HEK293T (cell line): ENCODE results near the gene PFAS.

Experiments
- CTCF ChIA-PET: fragments of 350-600 bp; formaldehyde crosslinking; extraction: SDS; loops from one replicate; lab custom pipeline; 2021; ENCODE audit warnings: antibody characterized with exemption, inconsistent platforms; lab: Yijun Ruan, JAX
- POLR2A ChIA-PET: fragments of 350-600 bp; formaldehyde crosslinking; extraction: SDS; loops from one replicate; lab custom pipeline; 2020; ENCODE audit warnings: antibody characterized with exemption, inconsistent platforms; lab: Yijun Ruan, JAX
- DNase-seq: peaks from one replicate; pipeline ENCODE4 v3.0.0; 2012; ENCODE audit warnings: mixed read lengths; ENCODE audit errors: extremely low spot score
- ARNT ChIP-seq: fragments of 450-650 bp; IDR thresholded peaks from 2 replicates; pipeline ENCODE4 v1.6.1; 2017; ENCODE audit warnings: mild to moderate bottlenecking
- BHLHE40 ChIP-seq: fragments of 450-650 bp; IDR thresholded peaks from 2 replicates; pipeline ENCODE4 v1.6.1; 2016; ENCODE audit warnings: mild to moderate bottlenecking, moderate library complexity, borderline replicate concordance
- CTBP1 ChIP-seq: fragments of 450-650 bp; IDR thresholded peaks from 2 replicates; pipeline ENCODE4 v1.6.1; 2016; ENCODE audit warnings: borderline replicate concordance
- ELF4 ChIP-seq: fragments of 450-650 bp; IDR thresholded peaks from 2 replicates; pipeline ENCODE4 v1.6.1; 2017; ENCODE audit warnings: antibody characterized with exemption
- FOXA1 ChIP-seq: fragments of 450-650 bp; IDR thresholded peaks from 2 replicates; pipeline ENCODE4 v1.6.1; 2016; ENCODE audit warnings: mild to moderate bottlenecking
- FOXK2 ChIP-seq: fragments of 450-650 bp; IDR thresholded peaks from 2 replicates; pipeline ENCODE4 v1.6.1; 2016; ENCODE audit warnings: mild to moderate bottlenecking
- FOXM1 ChIP-seq: fragments of 450-650 bp; IDR thresholded peaks from 2 replicates; pipeline ENCODE4 v1.6.1; 2017; ENCODE audit warnings: mild to moderate bottlenecking, borderline replicate concordance
- HDGF ChIP-seq: fragments of 450-650 bp; IDR thresholded peaks from 2 replicates; pipeline ENCODE4 v1.6.1; 2017; ENCODE audit warnings: antibody characterized with exemption, borderline replicate concordance
- L3MBTL2 ChIP-seq: fragments of 450-650 bp; conservative IDR thresholded peaks from 2 replicates; pipeline ENCODE4 v1.6.1; 2016; ENCODE audit warnings: mild to moderate bottlenecking
- LEF1 ChIP-seq: fragments of 450-650 bp; IDR thresholded peaks from 2 replicates; pipeline ENCODE4 v1.6.1; 2017; ENCODE audit warnings: mild to moderate bottlenecking, borderline replicate concordance
- NFRKB ChIP-seq: fragments of 450-650 bp; IDR thresholded peaks from 2 replicates; pipeline ENCODE4 v1.6.1; 2016; ENCODE audit warnings: mild to moderate bottlenecking, moderate library complexity
- SP1 ChIP-seq: fragments of 450-650 bp; IDR thresholded peaks from 2 replicates; pipeline ENCODE4 v1.6.1; 2017
- SUZ12 ChIP-seq: fragments of 450-650 bp; IDR thresholded peaks from 2 replicates; pipeline ENCODE4 v1.6.1; 2016; ENCODE audit warnings: mild to moderate bottlenecking
- TARDBP ChIP-seq: fragments of 450-650 bp; IDR thresholded peaks from 2 replicates; pipeline ENCODE4 v1.6.1; 2016
- ZNF384 ChIP-seq: fragments of 450-650 bp; IDR thresholded peaks from 2 replicates; pipeline ENCODE4 v1.6.1; 2016
- TF ChIP-seq, protein P1 (sequence below): fragments of 450-650 bp; IDR thresholded peaks from 2 replicates; pipeline ENCODE4 v1.6.1; 2016

PFAS gene

DNA sequence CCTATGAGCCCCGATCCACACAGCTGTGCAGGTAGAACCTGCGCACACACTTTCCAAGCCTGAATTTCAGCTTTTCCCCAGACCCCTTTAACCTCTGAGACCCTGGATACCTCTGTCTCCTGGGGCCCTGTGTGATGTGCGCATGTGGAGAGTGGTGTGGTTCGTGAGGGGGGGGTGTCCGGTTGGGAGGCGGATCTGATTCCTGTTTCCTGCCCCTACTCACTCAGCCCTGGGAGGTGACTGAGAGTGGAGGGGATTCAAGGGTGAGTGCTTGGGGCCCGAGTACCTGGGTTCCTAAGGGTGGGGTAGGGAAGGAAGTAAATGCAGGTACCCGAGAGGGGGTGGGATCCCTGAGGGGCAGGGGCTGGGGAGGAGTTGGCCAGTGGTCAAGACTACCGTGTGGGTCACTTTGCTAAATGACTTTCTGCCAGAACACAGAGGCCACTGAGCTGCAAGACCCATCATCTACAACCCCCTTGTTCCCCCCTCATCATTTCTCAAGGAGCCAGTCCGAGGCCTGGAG, 61.6 kb downstream of the PFAS start:
- ChIA-PET POLR2A (no interaction called here), CTCF (no interaction called here)
- TF ChIP-seq ARNT: no peak
- TF ChIP-seq FOXM1: no peak
- TF ChIP-seq SUZ12: no peak
- no peak for TF ChIP-seq HDGF
- TF ChIP-seq SP1: no peak
- TF ChIP-seq ZNF384: no peak
- no peak for TF ChIP-seq CTBP1
- DNase-seq: no peak

DNA sequence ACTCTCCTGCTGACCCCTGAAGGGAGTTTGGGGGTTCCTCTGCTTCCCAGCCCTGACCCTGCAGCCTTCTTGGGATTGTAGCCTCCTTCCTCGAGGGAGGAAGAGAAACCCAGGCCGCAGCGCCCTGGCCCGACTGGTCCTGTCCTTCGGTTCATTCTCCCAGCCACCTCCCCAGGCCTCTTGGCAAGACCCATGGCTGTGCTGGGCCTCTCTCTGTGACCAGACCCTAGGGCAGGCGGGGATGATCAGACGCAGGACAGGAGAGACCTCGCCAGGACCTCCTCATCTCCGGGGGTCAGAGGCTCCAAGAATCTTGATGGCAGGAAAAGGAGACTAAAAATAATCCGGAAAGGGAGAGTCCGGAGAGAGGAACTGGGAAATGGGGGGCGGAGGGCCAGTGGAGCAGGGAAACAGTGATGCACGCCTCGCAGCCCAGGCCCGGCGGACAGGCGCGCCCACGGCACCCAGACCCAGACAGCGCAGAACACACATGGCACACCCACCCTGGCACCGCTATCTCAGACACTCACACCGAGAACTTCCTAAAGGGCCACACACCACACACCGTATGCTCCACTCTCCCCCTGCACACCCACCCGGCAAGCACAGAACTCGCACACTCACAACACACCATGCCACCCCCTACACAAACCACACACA, 62.2 kb downstream of the PFAS start:
- TF ChIP-seq ZNF384 (no peak), FOXK2 (no peak), L3MBTL2 (no peak), ARNT (no peak), ELF4 (no peak), SP1 (no peak), FOXM1 (no peak), SUZ12 (no peak), HDGF (no peak), LEF1 (no peak), BHLHE40 (no peak), TARDBP (no peak), NFRKB (no peak)
- TF ChIP-seq, protein P1, sequence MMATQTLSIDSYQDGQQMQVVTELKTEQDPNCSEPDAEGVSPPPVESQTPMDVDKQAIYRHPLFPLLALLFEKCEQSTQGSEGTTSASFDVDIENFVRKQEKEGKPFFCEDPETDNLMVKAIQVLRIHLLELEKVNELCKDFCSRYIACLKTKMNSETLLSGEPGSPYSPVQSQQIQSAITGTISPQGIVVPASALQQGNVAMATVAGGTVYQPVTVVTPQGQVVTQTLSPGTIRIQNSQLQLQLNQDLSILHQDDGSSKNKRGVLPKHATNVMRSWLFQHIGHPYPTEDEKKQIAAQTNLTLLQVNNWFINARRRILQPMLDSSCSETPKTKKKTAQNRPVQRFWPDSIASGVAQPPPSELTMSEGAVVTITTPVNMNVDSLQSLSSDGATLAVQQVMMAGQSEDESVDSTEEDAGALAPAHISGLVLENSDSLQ: no peak
- CTCF ChIA-PET: no interaction called here
- no peak for DNase-seq
- POLR2A ChIA-PET: no interaction called here

DNA sequence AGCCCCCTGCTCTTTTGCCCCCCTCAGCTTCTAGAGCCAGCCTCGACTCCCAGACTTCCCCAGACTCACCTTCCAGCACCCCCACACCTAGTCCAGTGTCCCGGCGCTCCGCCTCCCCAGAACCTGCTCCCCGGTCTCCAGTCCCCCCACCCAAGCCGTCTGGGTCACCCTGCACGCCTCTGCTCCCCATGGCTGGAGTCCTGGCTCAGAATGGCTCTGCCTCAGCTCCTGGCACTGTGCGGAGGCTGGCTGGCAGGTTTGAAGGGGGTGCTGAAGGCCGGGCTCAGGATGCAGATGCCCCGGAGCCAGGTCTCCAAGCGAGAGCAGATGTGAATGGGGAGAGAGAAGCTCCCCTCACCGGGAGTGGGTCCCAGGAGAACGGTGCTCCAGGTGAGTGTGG, 63.2 kb downstream of the PFAS start:
- ChIA-PET CTCF (no interaction called here), POLR2A (interaction anchor here (2.9 kb wide), 1 partner anchor 17 kb away, joined by 13 read pairs; the partner anchor contains the start of gene SLC25A35)
- TF ChIP-seq L3MBTL2: no peak
- no peak for TF ChIP-seq ELF4
- no peak for TF ChIP-seq FOXM1
- TF ChIP-seq CTBP1: no peak
- TF ChIP-seq SP1: no peak
- no peak for TF ChIP-seq NFRKB
- TF ChIP-seq SUZ12: no peak
- no peak for TF ChIP-seq TARDBP
- no peak for TF ChIP-seq HDGF
- no peak for TF ChIP-seq ZNF384
- no peak for TF ChIP-seq LEF1
- TF ChIP-seq FOXA1: no peak
- TF ChIP-seq, protein P1: no peak
- TF ChIP-seq BHLHE40: no peak
- no peak for TF ChIP-seq ARNT
- TF ChIP-seq FOXK2: no peak
- no peak for DNase-seq

DNA sequence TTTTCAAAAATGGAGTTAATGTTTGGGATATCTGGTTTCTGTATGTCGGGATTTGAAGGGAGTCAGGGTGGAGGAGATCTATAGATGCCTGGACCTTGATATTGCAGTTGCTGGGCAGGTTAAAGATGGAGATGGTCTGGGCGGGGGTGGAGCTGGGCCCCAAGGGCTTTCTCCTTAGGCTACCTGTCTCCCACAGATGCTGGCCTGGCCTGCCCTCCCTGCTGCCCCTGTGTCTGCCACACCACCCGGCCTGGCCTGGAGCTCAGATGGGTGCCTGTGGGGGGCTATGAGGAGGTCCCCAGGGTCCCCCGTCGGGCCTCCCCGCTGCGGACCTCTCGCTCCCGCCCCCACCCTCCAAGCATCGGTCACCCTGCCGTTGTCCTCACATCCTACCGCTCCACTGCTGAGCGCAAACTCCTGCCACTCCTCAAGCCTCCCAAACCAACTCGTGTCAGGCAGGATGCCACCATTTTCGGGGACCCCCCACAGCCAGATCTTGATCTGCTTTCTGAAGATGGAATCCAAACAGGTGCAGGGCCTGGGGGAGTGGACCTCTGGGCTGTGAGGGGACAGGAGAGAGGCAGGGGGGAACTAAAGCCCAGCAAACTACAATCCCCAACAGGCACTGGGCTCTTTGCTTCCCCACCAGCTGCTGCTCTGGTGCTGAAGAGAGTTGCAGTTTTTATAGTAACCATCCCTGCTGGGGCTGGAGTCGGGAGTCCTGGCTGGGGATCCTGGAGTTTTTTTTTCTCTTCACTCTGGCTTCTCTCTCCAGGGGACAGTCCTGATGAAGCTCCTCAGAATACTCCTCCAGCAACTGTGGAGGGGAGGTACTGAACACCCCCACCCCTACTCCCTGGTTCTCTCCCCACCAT, 63.9 kb downstream of the PFAS start:
- ChIA-PET POLR2A (interaction anchor here (2.9 kb wide), 1 partner anchor 18 kb away, joined by 13 read pairs; the partner anchor contains the start of gene SLC25A35), CTCF (no interaction called here)
- no peak for TF ChIP-seq ZNF384
- no peak for TF ChIP-seq L3MBTL2
- TF ChIP-seq ARNT: no peak
- TF ChIP-seq FOXK2: no peak
- TF ChIP-seq BHLHE40: no peak
- TF ChIP-seq HDGF: no peak
- no peak for TF ChIP-seq SUZ12
- TF ChIP-seq, protein P1: no peak
- no peak for TF ChIP-seq ELF4
- no peak for TF ChIP-seq LEF1
- TF ChIP-seq FOXM1: no peak
- TF ChIP-seq FOXA1: no peak
- TF ChIP-seq TARDBP: no peak
- TF ChIP-seq SP1: no peak
- TF ChIP-seq CTBP1: no peak
- TF ChIP-seq NFRKB: no peak
- DNase-seq: no peak

DNA sequence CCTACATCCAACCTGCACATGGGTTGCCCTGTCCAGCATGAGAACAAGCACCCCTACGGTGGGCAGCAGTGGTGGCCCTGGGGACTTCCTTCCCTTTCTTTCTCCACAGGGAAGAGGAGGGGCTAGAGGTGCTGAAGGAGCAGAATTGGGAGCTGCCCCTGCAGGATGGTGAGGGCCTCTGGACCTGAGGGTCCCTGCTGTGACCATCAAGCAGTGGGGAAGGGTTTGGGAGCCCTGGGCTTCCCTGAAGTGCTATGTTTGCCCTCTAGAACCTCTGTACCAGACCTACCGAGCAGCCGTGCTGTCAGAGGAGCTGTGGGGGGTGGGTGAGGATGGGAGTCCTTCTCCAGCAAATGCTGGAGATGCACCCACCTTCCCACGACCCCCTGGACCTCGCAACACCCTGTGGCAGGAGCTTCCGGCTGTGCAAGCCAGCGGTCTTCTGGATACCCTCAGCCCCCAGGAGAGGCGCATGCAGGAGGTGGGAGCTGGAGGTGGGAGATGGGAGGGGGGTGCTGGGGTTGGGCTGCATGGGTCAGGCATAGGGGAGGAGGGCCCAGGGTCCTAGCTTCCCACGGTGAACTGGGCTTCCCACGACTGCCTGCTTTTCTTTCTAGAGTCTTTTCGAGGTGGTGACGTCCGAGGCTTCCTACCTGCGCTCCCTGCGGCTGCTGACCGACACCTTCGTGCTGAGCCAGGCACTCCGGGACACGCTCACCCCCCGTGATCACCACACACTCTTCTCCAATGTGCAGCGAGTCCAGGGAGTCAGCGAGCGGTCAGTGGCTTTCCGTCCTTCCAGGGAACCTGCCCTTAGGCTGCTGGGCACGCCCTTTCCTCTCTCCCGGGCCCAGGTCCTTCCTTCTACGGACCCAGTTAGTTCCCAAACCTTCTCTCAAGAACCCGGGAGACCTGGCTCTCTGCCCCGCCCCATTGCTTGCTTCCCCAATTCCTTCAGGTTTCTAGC, 66.0 kb downstream of the PFAS start:
- ChIA-PET CTCF (no interaction called here), POLR2A (interaction anchor here (0.9 to 2.9 kb wide), 2 partner anchors 20 to 62 kb away, joined by 3 to 13 read pairs; partner anchors contain the start of gene SLC25A35)
- TF ChIP-seq CTBP1: no peak
- no peak for TF ChIP-seq ARNT
- no peak for TF ChIP-seq ELF4
- TF ChIP-seq, protein P1: no peak
- TF ChIP-seq FOXA1: no peak
- TF ChIP-seq L3MBTL2: no peak
- no peak for TF ChIP-seq HDGF
- TF ChIP-seq TARDBP: no peak
- no peak for TF ChIP-seq SP1
- TF ChIP-seq BHLHE40: no peak
- TF ChIP-seq ZNF384: no peak
- no peak for TF ChIP-seq FOXK2
- TF ChIP-seq LEF1: no peak
- no peak for TF ChIP-seq NFRKB
- DNase-seq: no peak
